GM23338 (cell line): ENCODE measurements around the gene CELF4. TPM values are rescaled to one million over a fixed set of nuclear protein-coding genes. Genes with fewer than 3 reads are reported as not detected.

Experiments used
- ATAC-seq: fragments of 200-7000 bp; cut with Tn5 transposase; 3 replicates; pipeline ENCODE4 v1.9.1; 2020
- DNase-seq: peaks from one replicate; pipeline ENCODE4 v3.0.0-alpha.2; 2015; ENCODE audit warnings: low spot score
- H2AFZ ChIP-seq: fragments of 200-600 bp; sonication (generic); 2 replicates; pipeline ENCODE4 v1.8.0; 2016; ENCODE audit warnings: antibody characterized with exemption, mild to moderate bottlenecking, moderate library complexity
- H3F3A ChIP-seq: fragments of 200-600 bp; sonication (generic); replicated peaks from 2 replicates; pipeline ENCODE4 v1.8.0; 2017; ENCODE audit warnings: antibody characterized with exemption, mixed run types, low read depth
- H3K27ac ChIP-seq: fragments of 200-600 bp; sonication (generic); 2 replicates; pipeline ENCODE4 v1.6.1; 2016; ENCODE audit warnings: low read depth
- H3K27me3 ChIP-seq: fragments of 200-600 bp; sonication (generic); 2 replicates; pipeline ENCODE4 v1.8.0; 2016; ENCODE audit warnings: mild to moderate bottlenecking, mixed run types, moderate library complexity; ENCODE audit not compliant: insufficient read depth
- H3K36me3 ChIP-seq: fragments of 200-600 bp; sonication (generic); 2 replicates; pipeline ENCODE4 v1.8.0; 2016; ENCODE audit warnings: mild to moderate bottlenecking; ENCODE audit not compliant: insufficient read depth
- H3K4me1 ChIP-seq: fragments of 200-600 bp; sonication (generic); 2 replicates; pipeline ENCODE4 v1.8.0; 2016; ENCODE audit warnings: mild to moderate bottlenecking, moderate library complexity; ENCODE audit not compliant: insufficient read depth
- H3K4me2 ChIP-seq: fragments of 200-600 bp; sonication (generic); 2 replicates; pipeline ENCODE4 v1.7.1; 2017; ENCODE audit warnings: mixed run types
- H3K4me3 ChIP-seq: fragments of 200-600 bp; sonication (generic); 2 replicates; pipeline ENCODE4 v1.6.1; 2016; ENCODE audit warnings: mixed run types
- H3K79me2 ChIP-seq: fragments of 200-600 bp; sonication (generic); replicated peaks from 2 replicates; pipeline ENCODE4 v1.8.0; 2017; ENCODE audit warnings: mild to moderate bottlenecking; ENCODE audit not compliant: insufficient read depth
- H3K9me2 ChIP-seq: fragments of 200-600 bp; sonication (generic); 2 replicates; pipeline ENCODE4 v1.8.0; 2017; ENCODE audit not compliant: insufficient read depth
- H4K20me1 ChIP-seq: fragments of 200-600 bp; sonication (generic); replicated peaks from 2 replicates; pipeline ENCODE4 v1.8.0; 2017; ENCODE audit warnings: mild to moderate bottlenecking; ENCODE audit not compliant: insufficient read depth
- H3K27ac Mint-ChIP-seq: 2 replicates; pipeline ENCODE4 v1.8.0; 2020; ENCODE audit warnings: inconsistent platforms, mild to moderate bottlenecking, moderate library complexity, mixed read lengths
- H3K27me3 Mint-ChIP-seq: 3 replicates; pipeline ENCODE4 v1.8.0; 2022; ENCODE audit warnings: low read depth, mild to moderate bottlenecking, moderate library complexity, mixed read lengths, inconsistent platforms; ENCODE audit not compliant: insufficient read depth, poor library complexity
- H3K36me3 Mint-ChIP-seq: 3 replicates; pipeline ENCODE4 v1.8.0; 2021; ENCODE audit warnings: low read depth, mild to moderate bottlenecking, inconsistent platforms, moderate library complexity, mixed read lengths
- H3K4me1 Mint-ChIP-seq: 3 replicates; pipeline ENCODE4 v1.8.0; 2020; ENCODE audit warnings: mild to moderate bottlenecking, inconsistent platforms, mixed read lengths
- H3K4me3 Mint-ChIP-seq: 3 replicates; pipeline ENCODE4 v1.8.0; 2021; ENCODE audit warnings: moderate library complexity, mild to moderate bottlenecking, inconsistent platforms, mixed read lengths
- H3K9me3 Mint-ChIP-seq: 3 replicates; pipeline ENCODE4 v1.8.0; 2020; ENCODE audit warnings: moderate library complexity, mild to moderate bottlenecking, inconsistent platforms, mixed read lengths
- CREB1 ChIP-seq: fragments of 250-450 bp; sonication (Bioruptor Pico); IDR thresholded peaks from 2 replicates; pipeline ENCODE4 v1.5.0; 2020; ENCODE audit warnings: low read depth, mild to moderate bottlenecking, moderate library complexity
- ETS1 ChIP-seq: IDR thresholded peaks from 2 replicates; pipeline ENCODE4 v1.6.1; 2016; ENCODE audit warnings: antibody characterized with exemption
- EZH2 ChIP-seq: fragments of 200-600 bp; sonication (generic); IDR thresholded peaks from one replicate; pipeline ENCODE4 v1.8.0; 2017; ENCODE audit warnings: antibody characterized with exemption, mild to moderate bottlenecking, low read depth; ENCODE audit not compliant: unreplicated experiment
- EZH2phosphoT487 ChIP-seq: fragments of 200-600 bp; sonication (generic); IDR thresholded peaks from one replicate; pipeline ENCODE4 v1.8.1; 2018; ENCODE audit warnings: antibody characterized with exemption; ENCODE audit not compliant: unreplicated experiment
- JUNB ChIP-seq: IDR thresholded peaks from one replicate; pipeline ENCODE4 v1.6.1; 2016; ENCODE audit warnings: antibody characterized with exemption; ENCODE audit not compliant: unreplicated experiment
- NANOG ChIP-seq: IDR thresholded peaks from 2 replicates; pipeline ENCODE4 v1.6.1; 2016; ENCODE audit warnings: antibody characterized with exemption, borderline replicate concordance
- POLR2AphosphoS5 ChIP-seq: IDR thresholded peaks from 2 replicates; pipeline ENCODE4 v1.6.1; 2016; ENCODE audit warnings: antibody characterized with exemption, low read depth
- STAT1 ChIP-seq: IDR thresholded peaks from one replicate; pipeline ENCODE4 v1.6.1; 2016; ENCODE audit warnings: antibody characterized with exemption; ENCODE audit not compliant: unreplicated experiment
- ZNF114 ChIP-seq: fragments of 250-450 bp; sonication (Bioruptor Pico); IDR thresholded peaks from 2 replicates; pipeline ENCODE4 v1.5.0; 2020; ENCODE audit warnings: mild to moderate bottlenecking, moderate library complexity
- ZNF331 ChIP-seq: fragments of 250-450 bp; sonication (Bioruptor Pico); IDR thresholded peaks from 2 replicates; pipeline ENCODE4 v1.5.0; 2020; ENCODE audit warnings: low read depth, mild to moderate bottlenecking, moderate library complexity
- polyA plus RNA-seq: library from polyadenylated mRNA; unstranded; fragments of >200 nt; fragmentation: Nextera tagmentation; extraction: Ambion mirVana; gene quantifications from 2 replicates; pipeline ENCODE4 v1.2.1, GENCODE V29; 2016
- total RNA-seq: library from RNA; depleted of rRNA; stranded (reverse); fragments of >200 nt; shearing (Covaris generic); gene quantifications from 2 replicates; pipeline ENCODE4 v1.2.3, GENCODE V29; 2014
- TF ChIP-seq, protein P1 (sequence below): fragments of 250-450 bp; sonication (Bioruptor Pico); IDR thresholded peaks from 2 replicates; pipeline ENCODE4 v1.5.0; 2020; ENCODE audit warnings: mild to moderate bottlenecking, moderate library complexity
- TF ChIP-seq, protein P2 (sequence below): IDR thresholded peaks from one replicate; pipeline ENCODE4 v1.6.1; 2018; ENCODE audit warnings: antibody characterized with exemption; ENCODE audit not compliant: unreplicated experiment
- TF ChIP-seq, protein P3 (sequence below), 2 experiments: fragments of 200-600 bp in 1 of 2; sonication (generic) in 1 of 2; conservative IDR thresholded peaks; 2 replicates each; pipeline versions ENCODE4 v1.5.1 to v1.6.1; 2016 to 2017; ENCODE audit warnings: antibody characterized with exemption in 2 of 2, low read depth in 2 of 2, mild to moderate bottlenecking in 2 of 2, moderate library complexity in 1 of 2

The CELF4 gene
- total and polyA plus RNA-seq, 2 experiments from 2014 or later: 2.6 to 6.7 TPM

GRCh38 chr18:37476611-37477295 lies 88.8 kb downstream of the CELF4 start:
- peaks cover 11% of the 10 kb centered on the region; the same call in 1 of the 2 replicates for H3K4me1 ChIP-seq
- peaks cover 1% of the 10 kb centered on the region for H3K27me3 Mint-ChIP-seq
- DNase-seq (no peak), ATAC-seq (peak; percentile 16; the same call in 2 of the 3 replicates)
- TF ChIP-seq CREB1 (CRISPR knock-in tag) (no peak), JUNB (no peak), EZH2 (no peak), ETS1 (no peak), STAT1 (no peak), ZNF331 (CRISPR knock-in tag) (no peak), ZNF114 (CRISPR knock-in tag) (no peak), NANOG (no peak), POLR2AphosphoS5 (no peak), EZH2phosphoT487 (no peak)
- TF ChIP-seq, protein P1, sequence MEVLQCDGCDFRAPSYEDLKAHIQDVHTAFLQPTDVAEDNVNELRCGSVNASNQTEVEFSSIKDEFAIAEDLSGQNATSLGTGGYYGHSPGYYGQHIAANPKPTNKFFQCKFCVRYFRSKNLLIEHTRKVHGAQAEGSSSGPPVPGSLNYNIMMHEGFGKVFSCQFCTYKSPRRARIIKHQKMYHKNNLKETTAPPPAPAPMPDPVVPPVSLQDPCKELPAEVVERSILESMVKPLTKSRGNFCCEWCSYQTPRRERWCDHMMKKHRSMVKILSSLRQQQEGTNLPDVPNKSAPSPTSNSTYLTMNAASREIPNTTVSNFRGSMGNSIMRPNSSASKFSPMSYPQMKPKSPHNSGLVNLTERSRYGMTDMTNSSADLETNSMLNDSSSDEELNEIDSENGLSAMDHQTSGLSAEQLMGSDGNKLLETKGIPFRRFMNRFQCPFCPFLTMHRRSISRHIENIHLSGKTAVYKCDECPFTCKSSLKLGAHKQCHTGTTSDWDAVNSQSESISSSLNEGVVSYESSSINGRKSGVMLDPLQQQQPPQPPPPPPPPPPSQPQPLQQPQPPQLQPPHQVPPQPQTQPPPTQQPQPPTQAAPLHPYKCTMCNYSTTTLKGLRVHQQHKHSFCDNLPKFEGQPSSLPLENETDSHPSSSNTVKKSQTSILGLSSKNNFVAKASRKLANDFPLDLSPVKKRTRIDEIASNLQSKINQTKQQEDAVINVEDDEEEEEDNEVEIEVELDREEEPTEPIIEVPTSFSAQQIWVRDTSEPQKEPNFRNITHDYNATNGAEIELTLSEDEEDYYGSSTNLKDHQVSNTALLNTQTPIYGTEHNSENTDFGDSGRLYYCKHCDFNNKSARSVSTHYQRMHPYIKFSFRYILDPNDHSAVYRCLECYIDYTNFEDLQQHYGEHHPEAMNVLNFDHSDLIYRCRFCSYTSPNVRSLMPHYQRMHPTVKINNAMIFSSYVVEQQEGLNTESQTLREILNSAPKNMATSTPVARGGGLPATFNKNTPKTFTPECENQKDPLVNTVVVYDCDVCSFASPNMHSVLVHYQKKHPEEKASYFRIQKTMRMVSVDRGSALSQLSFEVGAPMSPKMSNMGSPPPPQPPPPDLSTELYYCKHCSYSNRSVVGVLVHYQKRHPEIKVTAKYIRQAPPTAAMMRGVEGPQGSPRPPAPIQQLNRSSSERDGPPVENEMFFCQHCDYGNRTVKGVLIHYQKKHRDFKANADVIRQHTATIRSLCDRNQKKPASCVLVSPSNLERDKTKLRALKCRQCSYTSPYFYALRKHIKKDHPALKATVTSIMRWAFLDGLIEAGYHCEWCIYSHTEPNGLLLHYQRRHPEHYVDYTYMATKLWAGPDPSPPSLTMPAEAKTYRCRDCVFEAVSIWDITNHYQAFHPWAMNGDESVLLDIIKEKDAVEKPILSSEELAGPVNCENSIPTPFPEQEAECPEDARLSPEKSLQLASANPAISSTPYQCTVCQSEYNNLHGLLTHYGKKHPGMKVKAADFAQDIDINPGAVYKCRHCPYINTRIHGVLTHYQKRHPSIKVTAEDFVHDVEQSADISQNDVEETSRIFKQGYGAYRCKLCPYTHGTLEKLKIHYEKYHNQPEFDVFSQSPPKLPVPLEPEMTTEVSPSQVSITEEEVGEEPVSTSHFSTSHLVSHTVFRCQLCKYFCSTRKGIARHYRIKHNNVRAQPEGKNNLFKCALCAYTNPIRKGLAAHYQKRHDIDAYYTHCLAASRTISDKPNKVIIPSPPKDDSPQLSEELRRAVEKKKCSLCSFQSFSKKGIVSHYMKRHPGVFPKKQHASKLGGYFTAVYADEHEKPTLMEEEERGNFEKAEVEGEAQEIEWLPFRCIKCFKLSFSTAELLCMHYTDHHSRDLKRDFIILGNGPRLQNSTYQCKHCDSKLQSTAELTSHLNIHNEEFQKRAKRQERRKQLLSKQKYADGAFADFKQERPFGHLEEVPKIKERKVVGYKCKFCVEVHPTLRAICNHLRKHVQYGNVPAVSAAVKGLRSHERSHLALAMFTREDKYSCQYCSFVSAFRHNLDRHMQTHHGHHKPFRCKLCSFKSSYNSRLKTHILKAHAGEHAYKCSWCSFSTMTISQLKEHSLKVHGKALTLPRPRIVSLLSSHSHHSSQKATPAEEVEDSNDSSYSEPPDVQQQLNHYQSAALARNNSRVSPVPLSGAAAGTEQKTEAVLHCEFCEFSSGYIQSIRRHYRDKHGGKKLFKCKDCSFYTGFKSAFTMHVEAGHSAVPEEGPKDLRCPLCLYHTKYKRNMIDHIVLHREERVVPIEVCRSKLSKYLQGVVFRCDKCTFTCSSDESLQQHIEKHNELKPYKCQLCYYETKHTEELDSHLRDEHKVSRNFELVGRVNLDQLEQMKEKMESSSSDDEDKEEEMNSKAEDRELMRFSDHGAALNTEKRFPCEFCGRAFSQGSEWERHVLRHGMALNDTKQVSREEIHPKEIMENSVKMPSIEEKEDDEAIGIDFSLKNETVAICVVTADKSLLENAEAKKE (CRISPR knock-in tag): no peak
- TF ChIP-seq, protein P2, sequence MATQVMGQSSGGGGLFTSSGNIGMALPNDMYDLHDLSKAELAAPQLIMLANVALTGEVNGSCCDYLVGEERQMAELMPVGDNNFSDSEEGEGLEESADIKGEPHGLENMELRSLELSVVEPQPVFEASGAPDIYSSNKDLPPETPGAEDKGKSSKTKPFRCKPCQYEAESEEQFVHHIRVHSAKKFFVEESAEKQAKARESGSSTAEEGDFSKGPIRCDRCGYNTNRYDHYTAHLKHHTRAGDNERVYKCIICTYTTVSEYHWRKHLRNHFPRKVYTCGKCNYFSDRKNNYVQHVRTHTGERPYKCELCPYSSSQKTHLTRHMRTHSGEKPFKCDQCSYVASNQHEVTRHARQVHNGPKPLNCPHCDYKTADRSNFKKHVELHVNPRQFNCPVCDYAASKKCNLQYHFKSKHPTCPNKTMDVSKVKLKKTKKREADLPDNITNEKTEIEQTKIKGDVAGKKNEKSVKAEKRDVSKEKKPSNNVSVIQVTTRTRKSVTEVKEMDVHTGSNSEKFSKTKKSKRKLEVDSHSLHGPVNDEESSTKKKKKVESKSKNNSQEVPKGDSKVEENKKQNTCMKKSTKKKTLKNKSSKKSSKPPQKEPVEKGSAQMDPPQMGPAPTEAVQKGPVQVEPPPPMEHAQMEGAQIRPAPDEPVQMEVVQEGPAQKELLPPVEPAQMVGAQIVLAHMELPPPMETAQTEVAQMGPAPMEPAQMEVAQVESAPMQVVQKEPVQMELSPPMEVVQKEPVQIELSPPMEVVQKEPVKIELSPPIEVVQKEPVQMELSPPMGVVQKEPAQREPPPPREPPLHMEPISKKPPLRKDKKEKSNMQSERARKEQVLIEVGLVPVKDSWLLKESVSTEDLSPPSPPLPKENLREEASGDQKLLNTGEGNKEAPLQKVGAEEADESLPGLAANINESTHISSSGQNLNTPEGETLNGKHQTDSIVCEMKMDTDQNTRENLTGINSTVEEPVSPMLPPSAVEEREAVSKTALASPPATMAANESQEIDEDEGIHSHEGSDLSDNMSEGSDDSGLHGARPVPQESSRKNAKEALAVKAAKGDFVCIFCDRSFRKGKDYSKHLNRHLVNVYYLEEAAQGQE: no peak
- TF ChIP-seq, protein P3, sequence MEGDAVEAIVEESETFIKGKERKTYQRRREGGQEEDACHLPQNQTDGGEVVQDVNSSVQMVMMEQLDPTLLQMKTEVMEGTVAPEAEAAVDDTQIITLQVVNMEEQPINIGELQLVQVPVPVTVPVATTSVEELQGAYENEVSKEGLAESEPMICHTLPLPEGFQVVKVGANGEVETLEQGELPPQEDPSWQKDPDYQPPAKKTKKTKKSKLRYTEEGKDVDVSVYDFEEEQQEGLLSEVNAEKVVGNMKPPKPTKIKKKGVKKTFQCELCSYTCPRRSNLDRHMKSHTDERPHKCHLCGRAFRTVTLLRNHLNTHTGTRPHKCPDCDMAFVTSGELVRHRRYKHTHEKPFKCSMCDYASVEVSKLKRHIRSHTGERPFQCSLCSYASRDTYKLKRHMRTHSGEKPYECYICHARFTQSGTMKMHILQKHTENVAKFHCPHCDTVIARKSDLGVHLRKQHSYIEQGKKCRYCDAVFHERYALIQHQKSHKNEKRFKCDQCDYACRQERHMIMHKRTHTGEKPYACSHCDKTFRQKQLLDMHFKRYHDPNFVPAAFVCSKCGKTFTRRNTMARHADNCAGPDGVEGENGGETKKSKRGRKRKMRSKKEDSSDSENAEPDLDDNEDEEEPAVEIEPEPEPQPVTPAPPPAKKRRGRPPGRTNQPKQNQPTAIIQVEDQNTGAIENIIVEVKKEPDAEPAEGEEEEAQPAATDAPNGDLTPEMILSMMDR (conservative IDR thresholded peaks at IDR 0.05; ENCODE audit: low read depth in 2 of 2): no peak
- H3F3A ChIP-seq: no peaks in the 10 kb centered on the region
- no peaks in the 10 kb centered on the region for H4K20me1 ChIP-seq
- H3K4me2 ChIP-seq: no peak overlapping the region
- H3K36me3 Mint-ChIP-seq: no peaks in the 10 kb centered on the region
- H3K4me3 Mint-ChIP-seq: no peak overlapping the region
- no peaks in the 10 kb centered on the region for H3K27me3 ChIP-seq
- peaks cover 20% of the 10 kb centered on the region for H3K4me1 Mint-ChIP-seq
- peak overlapping the region; percentile 32; the same call in 1 of the 2 replicates for H2AFZ ChIP-seq
- H3K4me3 ChIP-seq: no peak overlapping the region
- no peaks in the 10 kb centered on the region; the same call in 2 of the 3 replicates for H3K9me3 Mint-ChIP-seq
- no peaks in the 10 kb centered on the region for H3K79me2 ChIP-seq
- H3K27ac Mint-ChIP-seq: peak overlapping the region; percentile 17; the same call in 1 of the 2 replicates
- H3K27ac ChIP-seq: no peak overlapping the region
- no peaks in the 10 kb centered on the region for H3K9me2 ChIP-seq
- no peaks in the 10 kb centered on the region for H3K36me3 ChIP-seq
